HCT116 (cell line): ENCODE measurements around the gene SPTB. TPM values are rescaled to one million over a fixed set of nuclear protein-coding genes. Genes with fewer than 3 reads are reported as not detected.

Experiments used
- ATAC-seq: fragments of 200-7000 bp; cut with Tn5 transposase; 2 replicates; pipeline ENCODE4 v1.9.1; 2020; ENCODE audit warnings: mild to moderate bottlenecking, moderate library complexity
- BruUV-seq: library from RNA; stranded (reverse); fragments of 400-500 nt; replicated peaks from 2 replicates; lab custom pipeline; 2021; lab: Mats Ljungman, UMichigan
- CTCF ChIA-PET: fragments of 300-600 bp; sonication (Branson Sonifier 250); formaldehyde crosslinking; loops from one replicate; lab custom pipeline; 2021; ENCODE audit warnings: antibody characterized with exemption; lab: Charles Lee
- POLR2A ChIA-PET: fragments of 300-600, 350-600 bp; sonication (Branson Sonifier 250); formaldehyde crosslinking; loops from one replicate; lab custom pipeline; 2021; ENCODE audit warnings: antibody characterized with exemption; lab: Charles Lee
- RAD21 ChIA-PET, 2 experiments: fragments of 300-600 bp; sonication (Branson Sonifier 250); formaldehyde crosslinking; loops; one replicate each; lab custom pipeline; 2023; ENCODE audit warnings: low total read pairs in 2 of 2; ENCODE audit not compliant: uncharacterized antibody in 2 of 2, unreplicated experiment in 2 of 2, low non-redundant PET in 1 of 2; lab: Charles Lee
- DNase-seq: peaks from one replicate; pipeline ENCODE4 v3.0.0-alpha.2; 2010; ENCODE audit warnings: low read depth, low spot score
- H2AFZ ChIP-seq: fragments of 200-600 bp; shearing (Covaris generic), sonication (generic); 2 replicates; pipeline ENCODE4 v1.6.1; 2017; ENCODE audit warnings: low read depth, mixed run types, mixed read lengths, antibody characterized with exemption, low read length; ENCODE audit not compliant: poor library complexity, severe bottlenecking
- H3K27ac ChIP-seq: 2 replicates; pipeline ENCODE4 v1.5.1; 2012; ENCODE audit warnings: low read depth, low read length
- H3K27me3 ChIP-seq: fragments of 200-600 bp; sonication (generic); 2 replicates; pipeline ENCODE4 v1.6.1; 2016; ENCODE audit warnings: mixed run types, low read length, mixed read lengths; ENCODE audit not compliant: insufficient read depth
- H3K36me3 ChIP-seq, 2 experiments: fragments of 200-500 bp in 1 of 2; fragments of 200-600 bp in 1 of 2; sonication (Bioruptor generic) in 1 of 2; sonication (generic) in 1 of 2; 2 replicates each; pipeline versions ENCODE4 v1.5.1 to v1.6.1; 2014 to 2016; ENCODE audit warnings: low read length in 2 of 2, inconsistent platforms in 1 of 2, mixed read lengths in 1 of 2, mixed run types in 1 of 2; ENCODE audit not compliant: insufficient read depth in 2 of 2, control insufficient read depth in 1 of 2
- H3K4me1 ChIP-seq, 2 experiments: fragments of 200-600 bp in 1 of 2; sonication (generic) in 1 of 2; 2 replicates each; pipeline versions ENCODE4 v1.5.1 to v1.6.1; 2012 to 2017; ENCODE audit warnings: low read length in 2 of 2, inconsistent platforms in 1 of 2, mild to moderate bottlenecking in 1 of 2, mixed read lengths in 1 of 2, mixed run types in 1 of 2, moderate library complexity in 1 of 2; ENCODE audit not compliant: insufficient read depth in 2 of 2, control insufficient read depth in 1 of 2
- H3K4me2 ChIP-seq: fragments of 200-600 bp; sonication (generic); 2 replicates; pipeline ENCODE4 v1.6.1; 2017; ENCODE audit warnings: mixed run types, low read length, mixed read lengths
- H3K4me3 ChIP-seq, 2 experiments: fragments of 200-600 bp in 1 of 2; sonication (generic) in 1 of 2; replicated peaks in 1 of 2; 2 replicates each; pipeline ENCODE4 v1.5.1; 2011 to 2016; ENCODE audit warnings: low read length in 2 of 2, control low read depth in 1 of 2, low read depth in 1 of 2, mild to moderate bottlenecking in 1 of 2, mixed read lengths in 1 of 2, mixed run types in 1 of 2
- H3K79me2 ChIP-seq: fragments of 200-600 bp; sonication (generic); 2 replicates; pipeline ENCODE4 v1.6.1; 2017; ENCODE audit warnings: mild to moderate bottlenecking, mixed run types, low read length, moderate library complexity, mixed read lengths; ENCODE audit not compliant: insufficient read depth
- H3K9ac ChIP-seq: fragments of 200-600 bp; sonication (generic); 2 replicates; pipeline ENCODE4 v1.6.1; 2016; ENCODE audit warnings: low read length, mixed read lengths
- H3K9me2 ChIP-seq: fragments of 200-600 bp; sonication (generic), shearing (Covaris generic); 2 replicates; pipeline ENCODE4 v1.6.1; 2017; ENCODE audit warnings: mixed run types, mild to moderate bottlenecking, moderate library complexity; ENCODE audit not compliant: insufficient read depth
- H3K9me3 ChIP-seq, 2 experiments: fragments of 200-500 bp in 1 of 2; fragments of 200-600 bp in 1 of 2; sonication (Bioruptor generic) in 1 of 2; sonication (generic) in 1 of 2; 2 replicates each; pipeline ENCODE4 v1.6.1; 2014 to 2017; ENCODE audit warnings: low read length in 2 of 2, mixed read lengths in 2 of 2, inconsistent platforms in 1 of 2, low read depth in 1 of 2, mild to moderate bottlenecking in 1 of 2, mixed run types in 1 of 2, moderate library complexity in 1 of 2; ENCODE audit not compliant: control insufficient read depth in 1 of 2, insufficient read depth in 1 of 2
- H4K20me1 ChIP-seq: fragments of 200-600 bp; sonication (generic), shearing (Covaris generic); 2 replicates; pipeline ENCODE4 v1.6.1; 2017; ENCODE audit warnings: mixed run types, mild to moderate bottlenecking, moderate library complexity; ENCODE audit not compliant: insufficient read depth
- ATF3 ChIP-seq: IDR thresholded peaks from 2 replicates; pipeline ENCODE4 v1.6.1; 2012
- CBX3 ChIP-seq: IDR thresholded peaks from 2 replicates; pipeline ENCODE4 v1.6.1; 2012; ENCODE audit warnings: low read depth
- CTCF ChIP-seq, 3 experiments: fragments of 200-600 bp in 1 of 3; sonication (generic) in 1 of 3; IDR thresholded peaks in 2 of 3; conservative IDR thresholded peaks in 1 of 3; 2 replicates each; pipeline ENCODE4 v1.5.1; 2012 to 2017; ENCODE audit warnings: low read depth in 2 of 3, low read length in 2 of 3, antibody characterized with exemption in 1 of 3, borderline replicate concordance in 1 of 3, control low read depth in 1 of 3, mild to moderate bottlenecking in 1 of 3, mixed read lengths in 1 of 3, mixed run types in 1 of 3, moderate library complexity in 1 of 3; ENCODE audit not compliant: insufficient read depth in 1 of 3
- FOSL1 ChIP-seq: IDR thresholded peaks from 2 replicates; pipeline ENCODE4 v1.6.1; 2012; ENCODE audit warnings: low read depth
- POLR2A ChIP-seq: IDR thresholded peaks from 2 replicates; pipeline ENCODE4 v1.7.0; 2011; ENCODE audit warnings: borderline replicate concordance; ENCODE audit not compliant: insufficient read depth, insufficient read length; ENCODE audit errors: extremely low read depth
- POLR2AphosphoS5 ChIP-seq: IDR thresholded peaks from 2 replicates; pipeline ENCODE4 v1.6.1; 2011; ENCODE audit warnings: mild to moderate bottlenecking, low read depth, low read length, moderate library complexity
- RAD21 ChIP-seq: IDR thresholded peaks from 2 replicates; pipeline ENCODE4 v1.6.1; 2012; ENCODE audit warnings: low read depth, mild to moderate bottlenecking
- SP1 ChIP-seq: IDR thresholded peaks from 2 replicates; pipeline ENCODE4 v1.6.1; 2012; ENCODE audit warnings: low read depth
- SRF ChIP-seq: IDR thresholded peaks from 2 replicates; pipeline ENCODE4 v1.6.1; 2012; ENCODE audit warnings: low read depth
- TCF7L2 ChIP-seq: IDR thresholded peaks from 2 replicates; pipeline ENCODE4 v1.7.0; 2011; ENCODE audit warnings: borderline replicate concordance, inconsistent platforms; ENCODE audit not compliant: insufficient read depth, insufficient read length; ENCODE audit errors: extremely low read depth
- YY1 ChIP-seq: IDR thresholded peaks from 2 replicates; pipeline ENCODE4 v1.6.1; 2011; ENCODE audit warnings: low read length, low read depth, moderate library complexity, mild to moderate bottlenecking; ENCODE audit not compliant: insufficient replicate concordance; ENCODE audit errors: extremely low read depth
- ZBTB33 ChIP-seq: IDR thresholded peaks from 2 replicates; pipeline ENCODE4 v1.6.1; 2011; ENCODE audit warnings: mild to moderate bottlenecking, low read length, moderate library complexity; ENCODE audit not compliant: insufficient replicate concordance; ENCODE audit errors: extremely low read depth
- intact Hi-C: fragments of 100-400 bp; cut with micrococcal nuclease; formaldehyde crosslinking; loops from 2 replicates; pipeline ENCODE4 v1.10.0; 2022
- total RNA-seq: library from RNA; stranded (reverse); gene quantifications from one replicate; pipeline ENCODE4 v1.2.1, GENCODE V29; 2021; ENCODE audit not compliant: unreplicated experiment

The SPTB gene
- total RNA-seq, 1 experiment from 2014 or later = 4.2 TPM

- H3K36me3 ChIP-seq = no peaks in the 10 kb centered on the region
These were observed 4.4 kb downstream of the SPTB start for GRCh38 chr14:64875350-64875749.

GRCh38 chr14:64873506-64874219, 6.0 kb downstream of the SPTB start:
- Histone ChIP-seq H2AFZ (no peak overlapping the region), H3K27ac (no peak overlapping the region), H3K9me3 (no peaks in the 10 kb centered on the region), H3K9ac (no peak overlapping the region), H3K4me1 (no peaks in the 10 kb centered on the region), H3K4me3 (no peak overlapping the region), H3K79me2 (no peaks in the 10 kb centered on the region), H3K36me3 (no peaks in the 10 kb centered on the region), H3K27me3 (no peaks in the 10 kb centered on the region), H4K20me1 (no peaks in the 10 kb centered on the region), H3K4me2 (no peak overlapping the region), H3K9me2 (no peaks in the 10 kb centered on the region)
- intact Hi-C loops = no loop called here
- no peak for ATAC-seq
- DNase-seq = no peak
- BruUV-seq = no TSS peak
- CTCF ChIA-PET = no interaction called here
- POLR2A ChIA-PET = no interaction called here
- RAD21 ChIA-PET = no interaction called here
- TF ChIP-seq POLR2A (no peak), ZBTB33 (no peak), CBX3 (no peak), TCF7L2 (no peak), YY1 (no peak), CTCF (IDR thresholded peaks at IDR 0.05 in 2 of 3, conservative IDR thresholded peaks at IDR 0.05 in 1 of 3; ENCODE audit: borderline replicate concordance in 1 of 3, insufficient read depth in 1 of 3, low read depth in 2 of 3, low read length in 2 of 3) (no peak), FOSL1 (no peak), POLR2AphosphoS5 (no peak), ATF3 (no peak)

More at GRCh38 chr14:64875350-64875749, 4.4 kb downstream of the SPTB start:
- no TSS peak for BruUV-seq
- ChIA-PET POLR2A (no interaction called here), RAD21 (no interaction called here), CTCF (no interaction called here)
- Histone ChIP-seq H2AFZ (no peak overlapping the region), H3K9me3 (no peaks in the 10 kb centered on the region), H3K27me3 (no peaks in the 10 kb centered on the region), H3K4me2 (no peak overlapping the region), H3K4me1 (peaks cover 2 to 8% of the 10 kb centered on the region in 2 experiments; a peak in 2 of 4 replicates), H3K79me2 (no peaks in the 10 kb centered on the region), H3K9me2 (no peaks in the 10 kb centered on the region), H4K20me1 (no peaks in the 10 kb centered on the region), H3K27ac (no peak overlapping the region), H3K4me3 (no peak overlapping the region), H3K9ac (no peak overlapping the region)
- ATAC-seq (no peak), DNase-seq (no peak)
- no peak for TF ChIP-seq RAD21
- TF ChIP-seq SP1 = no peak
- no peak for TF ChIP-seq SRF
- intact Hi-C loops = no loop called here
